Activated T-cell treated with anti-CD3 and anti-CD28 coated beads for 24 hours (primary cell): ENCODE results near the gene KRTAP5-6.
"Not testable (repeated sequence)": the region's sequence is repeated elsewhere in the genome, so short reads cannot be mapped to it uniquely, and the experiment has no call there.

Source experiments
- DNase-seq: peaks from one replicate; pipeline ENCODE4 v3.0.0-alpha.2; 2020; ENCODE audit warnings: low read depth

The KRTAP5-6 gene

DNA sequence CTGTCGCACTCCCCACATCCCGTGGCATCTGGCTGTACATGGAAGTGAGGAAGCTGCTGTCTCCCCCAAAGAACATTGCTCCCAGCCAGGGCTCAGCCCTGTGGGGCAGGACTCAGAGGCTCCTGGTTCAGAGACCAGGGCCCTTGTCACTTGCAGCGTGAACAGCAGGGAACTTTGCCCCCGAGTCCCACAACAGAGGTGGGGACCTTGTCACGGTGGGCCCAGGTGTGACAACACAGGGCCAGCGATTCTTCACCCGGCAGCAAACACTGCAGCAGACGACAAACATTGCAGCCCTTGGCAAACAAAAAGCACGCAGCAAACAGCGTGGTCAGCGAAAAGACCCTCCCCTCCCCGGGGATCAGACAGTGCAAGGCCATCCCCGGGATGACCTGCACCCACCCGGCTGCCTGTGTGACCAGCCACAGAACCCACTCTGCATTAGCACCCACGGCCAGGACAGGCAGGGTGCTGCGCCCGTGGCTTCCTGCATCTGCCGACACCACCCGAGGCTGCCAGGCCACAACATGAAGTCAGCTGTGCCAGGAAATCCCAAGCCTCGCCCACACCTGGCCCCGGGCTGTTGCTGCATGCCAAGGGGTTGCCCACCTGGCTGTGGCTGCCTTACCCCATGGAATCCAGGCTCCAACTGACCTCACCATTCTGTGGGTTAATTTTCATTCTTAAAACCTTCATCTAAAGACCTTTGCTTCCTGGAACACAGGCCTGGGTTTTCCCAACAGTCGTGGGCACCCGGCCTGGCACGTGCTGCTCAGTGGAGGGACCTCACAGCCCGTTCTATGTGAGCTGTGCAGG, 35.3 kb upstream of the KRTAP5-6 start:
- DNase-seq, result not testable (repeated sequence)

DNA sequence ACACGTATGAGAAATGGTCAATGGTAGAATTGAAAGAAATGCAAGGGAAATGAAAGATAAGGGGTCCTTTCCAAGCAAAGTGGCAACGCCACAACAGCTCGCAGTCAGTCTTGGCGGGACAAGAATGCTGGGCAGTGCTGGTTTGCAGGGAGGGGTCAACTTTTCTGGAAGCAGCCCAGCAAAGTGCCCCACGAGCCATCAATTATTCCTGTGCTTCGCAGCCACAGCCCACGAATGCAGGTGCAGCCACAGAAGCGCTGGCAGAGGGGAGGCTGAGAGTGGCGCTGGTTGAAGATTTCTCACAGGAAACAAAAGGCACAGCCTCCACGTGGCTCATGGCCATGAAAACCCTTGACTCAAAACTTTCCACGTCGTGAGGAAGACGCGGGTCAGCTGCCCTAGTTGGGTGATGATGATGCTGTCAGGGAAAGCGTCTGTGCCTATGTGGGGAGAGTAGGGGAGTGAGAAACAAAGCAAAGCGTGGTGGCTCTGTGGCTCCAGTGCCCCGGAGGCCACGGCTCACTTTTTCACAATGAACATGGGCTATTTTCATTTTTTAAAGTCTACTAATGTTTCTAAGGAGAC, 34.2 kb upstream of the KRTAP5-6 start:
- not testable (repeated sequence) for DNase-seq

DNA sequence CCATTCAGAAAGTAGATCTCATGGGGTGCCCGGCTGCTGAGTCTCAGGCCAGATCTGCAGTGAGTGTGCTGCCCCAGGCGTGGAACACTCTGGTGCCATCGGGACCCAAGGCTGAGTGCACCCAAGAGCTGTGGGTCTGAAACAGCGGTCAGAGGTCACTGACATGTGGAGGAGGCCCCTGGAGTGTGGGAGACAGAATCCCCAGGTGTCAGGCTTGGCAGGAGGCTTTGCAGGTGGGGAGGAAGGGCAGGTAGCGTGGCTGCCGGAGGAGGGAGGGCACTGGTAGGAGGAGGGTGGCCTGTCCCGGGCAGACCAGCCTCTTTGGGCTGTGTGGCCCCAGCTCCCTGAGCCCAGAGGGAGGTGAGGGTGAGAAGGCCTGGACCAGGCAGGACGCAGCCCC, 31.7 kb upstream of the KRTAP5-6 start:
- no peak for DNase-seq

DNA sequence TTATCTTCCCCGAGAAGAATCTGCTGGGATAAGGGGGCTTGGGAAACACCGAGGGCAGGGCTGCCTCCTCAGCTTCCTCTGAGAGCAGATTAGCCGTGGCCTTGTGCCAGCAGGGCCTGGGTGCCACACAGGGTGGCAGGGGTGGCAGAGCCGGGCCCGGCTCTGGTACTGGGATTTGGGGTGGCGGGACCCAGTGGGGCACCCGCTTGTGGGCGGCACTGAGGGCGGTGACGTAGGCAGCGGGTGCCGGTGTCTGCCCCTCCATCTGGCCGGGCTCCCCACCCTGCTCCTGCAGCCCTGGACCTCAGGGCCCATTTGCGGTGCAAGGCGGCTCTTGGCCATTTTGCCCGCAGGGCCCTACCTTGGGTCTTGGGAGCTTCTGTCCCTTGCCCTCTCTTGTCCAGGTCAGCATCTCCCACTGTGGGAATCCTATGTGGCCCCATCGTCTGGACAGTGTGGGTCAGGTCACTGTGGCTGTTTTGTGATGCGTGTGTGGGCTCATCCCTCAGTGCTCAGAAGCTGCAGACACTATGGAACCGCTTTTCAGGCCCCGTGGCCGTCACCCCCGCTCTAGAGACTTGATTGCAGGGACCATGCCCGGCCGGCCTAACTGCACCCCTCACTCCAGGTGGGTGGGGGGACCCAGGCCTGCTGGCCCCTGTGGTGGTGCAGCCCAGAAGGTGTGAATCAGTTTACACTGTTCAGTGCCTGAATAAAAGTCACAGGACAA, 29.7 kb upstream of the KRTAP5-6 start:
- DNase-seq, result no peak

DNA sequence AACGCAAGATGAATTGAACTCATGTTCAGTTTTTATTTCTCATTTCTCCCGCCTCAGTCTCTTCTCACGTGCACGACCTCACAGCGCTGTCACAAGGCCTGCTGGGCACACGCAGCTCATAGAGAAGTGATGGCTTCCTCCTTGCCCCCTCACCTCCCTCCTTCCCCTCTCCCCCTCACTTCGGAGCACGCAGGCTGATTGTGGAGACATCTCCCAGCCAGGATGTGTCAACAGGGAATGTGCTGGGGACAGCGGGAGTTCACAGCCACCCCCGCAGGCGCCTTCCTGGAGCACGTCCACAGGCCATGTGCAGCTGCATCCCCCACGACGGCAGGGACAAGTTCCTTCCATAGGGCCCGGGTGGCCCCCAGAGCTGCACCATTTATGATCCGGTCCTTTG, 29.1 kb upstream of the KRTAP5-6 start:
- DNase-seq, result no peak

DNA sequence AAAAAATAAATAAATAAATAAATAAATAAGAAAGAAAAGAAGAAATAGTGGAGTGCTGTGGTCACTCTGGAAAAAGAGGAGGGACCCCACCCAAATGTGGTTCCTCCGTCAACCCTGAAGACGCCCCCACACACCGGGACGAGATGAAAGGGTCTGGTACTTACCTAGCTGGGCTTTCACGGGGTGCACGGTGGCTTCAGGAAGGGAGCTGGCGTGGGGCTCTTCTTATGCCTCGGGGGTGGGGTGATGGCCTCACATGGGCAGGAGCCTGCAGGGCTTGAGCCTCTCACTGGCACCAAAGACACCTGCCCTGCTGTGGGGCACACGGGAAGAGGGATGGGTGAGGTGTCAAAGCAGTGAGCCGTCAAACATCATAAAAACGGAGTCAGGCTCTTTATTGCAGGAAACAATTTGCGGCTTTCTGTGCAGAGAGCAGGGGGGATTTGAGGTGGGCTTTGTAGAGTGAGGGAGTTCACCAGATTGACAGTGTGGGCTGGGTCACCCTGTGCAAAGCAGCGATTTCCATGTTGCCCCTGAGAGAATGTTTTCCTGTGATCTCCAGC, 28.0 kb upstream of the KRTAP5-6 start:
- no peak for DNase-seq

DNA sequence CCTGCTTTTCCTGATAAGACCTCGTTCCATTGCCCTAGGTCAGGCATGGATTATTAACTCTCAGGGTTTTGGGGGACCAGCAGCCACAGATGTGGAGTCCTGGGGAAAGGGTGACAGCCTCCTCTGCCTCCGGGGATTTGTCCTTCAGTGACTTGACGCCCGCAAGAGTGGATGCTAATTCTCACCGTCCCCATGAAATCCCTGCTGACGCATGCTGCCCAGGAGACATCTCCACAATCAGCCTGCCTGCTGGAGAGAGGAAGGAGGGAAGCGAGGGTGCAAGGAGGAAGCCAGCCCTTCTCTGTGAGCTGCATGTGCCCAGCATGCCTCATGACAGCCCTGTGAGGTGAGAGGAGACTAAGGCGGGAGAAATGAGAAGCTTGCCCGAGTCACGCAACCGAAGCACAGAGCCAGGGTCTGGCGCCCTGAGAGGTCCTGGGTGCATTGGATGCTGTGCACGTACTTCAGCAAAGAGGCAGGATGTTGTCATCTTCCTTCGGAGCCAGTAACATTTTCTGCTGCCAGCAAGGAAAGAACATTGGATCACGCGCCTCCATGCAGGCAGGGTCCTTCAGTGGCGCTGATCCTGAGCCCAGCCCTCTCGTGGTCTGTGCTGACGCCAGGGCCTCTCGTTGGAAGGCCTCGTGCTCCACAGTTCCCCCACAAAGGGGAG, 27.3 kb upstream of the KRTAP5-6 start:
- no peak for DNase-seq

DNA sequence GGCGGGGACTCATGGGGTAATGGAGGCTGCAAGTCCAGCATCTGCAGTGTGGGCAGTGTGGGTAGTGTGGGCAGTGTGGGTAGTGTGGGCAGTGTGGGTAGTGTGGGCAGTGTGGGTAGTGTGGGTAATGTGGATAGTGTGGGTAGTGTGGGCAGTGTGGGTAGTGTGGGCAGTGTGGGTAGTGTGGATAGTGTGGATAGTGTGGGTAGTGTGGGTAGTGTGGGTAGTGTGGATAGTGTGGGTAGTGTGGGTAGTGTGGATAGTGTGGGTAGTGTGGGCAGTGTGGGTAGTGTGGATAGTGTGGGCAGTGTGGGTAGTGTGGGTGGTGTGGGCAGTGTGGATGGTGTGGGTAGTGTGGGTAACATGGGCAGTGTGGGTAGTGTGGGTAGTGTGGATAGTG, 26.5 kb upstream of the KRTAP5-6 start:
- not testable (repeated sequence) for DNase-seq

DNA sequence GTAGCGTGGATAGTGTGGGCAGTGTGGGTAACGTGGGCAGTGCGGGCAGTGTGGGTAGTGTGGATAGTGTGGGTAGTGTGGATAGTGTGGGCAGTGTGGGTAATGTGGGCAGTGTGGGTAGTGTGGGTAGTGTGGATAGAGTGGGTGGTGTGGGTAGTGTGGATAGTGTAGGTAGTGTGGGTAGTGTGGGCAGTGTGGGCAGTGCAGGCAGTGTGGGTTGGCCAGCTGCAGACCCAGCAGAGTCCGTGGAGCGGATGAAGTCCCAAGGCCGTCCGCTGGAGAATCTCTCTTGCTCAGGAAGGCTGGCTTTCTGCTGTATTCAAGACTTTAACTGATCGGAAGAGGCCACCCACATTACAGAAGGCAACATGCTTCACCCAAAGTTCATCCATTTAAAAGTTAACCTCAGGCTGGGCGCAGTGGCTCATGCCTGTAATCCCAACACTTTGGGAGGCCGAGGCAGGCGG, 26.1 kb upstream of the KRTAP5-6 start:
- DNase-seq, result no peak

DNA sequence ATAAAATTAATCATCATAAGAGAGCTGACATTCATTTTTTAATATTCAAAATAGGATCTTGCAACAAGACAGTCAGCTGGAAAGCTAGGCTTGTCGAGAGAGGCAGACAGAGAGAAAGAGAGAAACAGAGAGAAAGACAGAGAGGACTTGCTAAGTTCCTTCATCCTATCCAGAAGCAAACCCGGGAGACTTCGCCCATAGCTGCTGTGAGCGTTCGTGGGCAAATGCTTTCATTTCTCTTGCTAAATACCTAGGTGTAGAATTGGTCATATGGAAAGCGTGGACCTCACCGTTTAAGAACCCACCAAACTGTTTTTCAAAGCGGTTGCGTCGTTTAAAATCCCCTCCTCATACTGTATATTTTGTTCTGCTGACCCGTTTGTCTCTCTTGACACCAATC, 25.3 kb upstream of the KRTAP5-6 start:
- no peak for DNase-seq

DNA sequence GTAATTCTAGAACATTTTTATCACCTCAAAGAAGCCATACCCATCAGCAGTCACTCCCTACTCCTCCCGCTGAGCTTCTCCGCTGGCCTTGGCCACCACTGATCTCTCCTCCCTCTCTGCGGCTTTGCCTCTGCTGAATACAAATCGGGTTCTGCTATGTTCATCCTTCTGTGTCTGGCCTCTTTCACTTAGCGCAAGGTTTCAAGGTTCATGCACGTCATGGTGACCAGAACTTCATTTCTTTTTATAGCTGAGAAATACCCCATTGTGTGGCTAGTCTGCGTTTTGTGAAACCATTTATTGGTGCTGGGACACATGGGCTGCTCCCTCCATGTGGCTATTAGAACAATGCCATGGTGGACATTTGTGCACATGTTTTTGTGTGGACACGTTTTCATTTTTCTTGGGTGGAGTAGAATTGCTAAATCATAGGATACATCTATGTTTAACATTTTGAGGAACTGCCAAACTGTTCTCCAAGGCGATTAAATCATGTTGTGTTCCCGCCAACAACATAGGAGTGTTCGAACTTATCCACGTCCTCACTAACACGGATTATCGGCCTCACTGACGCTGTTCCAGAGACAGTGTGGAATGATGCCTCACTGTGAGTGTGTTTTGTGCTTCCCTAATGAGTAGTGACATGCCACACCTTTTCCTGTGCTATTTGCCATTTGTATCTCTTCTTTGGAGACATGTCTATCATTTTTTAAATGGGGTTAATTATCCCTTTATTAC, 24.2 kb upstream of the KRTAP5-6 start:
- DNase-seq, result no peak

DNA sequence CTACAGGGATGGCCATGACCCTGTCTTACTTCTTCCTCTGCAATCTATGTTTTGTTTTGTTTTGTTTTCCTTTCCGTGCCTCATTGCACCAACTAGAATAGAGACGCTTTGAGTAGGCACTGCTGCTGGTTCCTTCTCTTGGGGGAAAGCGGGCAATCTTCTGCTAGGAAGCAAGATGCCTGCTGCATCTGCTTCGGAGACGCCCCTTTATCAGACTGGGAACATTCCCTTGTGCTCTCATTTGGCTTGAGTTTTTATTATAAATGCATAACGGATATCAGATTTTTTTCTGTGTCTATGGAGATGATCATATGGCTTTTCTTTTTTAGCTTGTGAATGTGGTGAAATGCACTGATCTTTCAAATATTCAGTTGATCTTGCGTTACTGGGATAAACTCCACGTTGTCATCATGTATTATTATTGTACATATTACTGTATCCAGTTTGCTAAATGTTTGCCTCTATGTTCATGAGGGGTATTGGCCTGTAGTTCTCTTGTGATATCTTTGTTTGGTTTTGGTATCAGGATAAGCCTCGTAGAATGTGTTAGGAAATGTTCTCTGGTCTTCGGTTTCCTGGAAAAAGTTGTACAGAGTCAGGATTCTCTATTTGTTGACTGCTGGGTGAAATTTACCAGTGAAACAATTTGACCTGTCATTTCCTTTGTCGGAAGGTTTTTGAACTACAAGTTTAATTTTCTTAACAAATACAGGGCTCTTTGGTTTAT, 23.4 kb upstream of the KRTAP5-6 start:
- DNase-seq, result no peak

DNA sequence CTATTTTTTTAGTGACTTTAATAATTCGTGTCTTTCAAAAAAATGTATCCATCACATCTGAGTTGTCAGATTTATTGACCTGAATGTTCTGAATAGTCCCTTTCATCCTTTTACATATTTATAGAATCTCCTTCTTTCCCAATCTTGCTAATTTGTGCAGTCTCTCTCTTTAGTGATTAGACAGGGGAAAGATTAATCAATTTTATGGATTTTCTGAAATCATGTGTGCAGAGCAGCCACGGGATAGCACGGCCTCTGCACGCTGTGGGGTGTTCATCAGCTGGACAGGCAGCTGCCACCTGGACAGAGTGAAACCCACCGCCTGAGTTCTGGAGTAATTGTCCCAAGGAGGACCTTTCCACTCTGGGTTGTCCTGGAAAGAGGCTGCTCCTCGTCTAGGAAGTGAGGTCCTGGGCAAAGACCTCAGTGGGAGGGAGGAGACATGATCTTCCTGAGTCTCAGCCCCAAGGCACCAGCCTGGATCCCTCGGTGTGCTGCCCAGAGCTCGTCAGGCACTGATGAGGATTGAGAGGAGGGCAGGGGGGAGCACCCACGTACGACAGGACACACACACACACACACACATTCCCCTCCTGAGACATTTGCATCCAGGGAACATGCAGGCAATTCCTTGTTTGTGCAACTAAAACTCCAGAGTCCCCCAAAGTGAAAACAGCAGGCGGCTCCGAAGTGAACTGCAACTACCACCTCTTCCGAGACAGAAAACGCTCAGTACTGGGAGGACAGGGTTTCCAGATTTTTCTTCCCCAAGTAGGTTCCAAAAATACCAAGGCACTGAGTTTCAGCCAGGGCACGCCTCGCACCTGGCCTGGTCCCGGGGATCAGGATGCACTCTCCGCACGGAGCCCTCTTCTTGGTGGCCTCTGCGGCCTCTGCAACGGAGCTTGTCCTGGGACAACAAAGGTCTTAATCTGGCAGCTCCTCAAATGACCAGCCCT, 22.5 kb upstream of the KRTAP5-6 start:
- no peak for DNase-seq

DNA sequence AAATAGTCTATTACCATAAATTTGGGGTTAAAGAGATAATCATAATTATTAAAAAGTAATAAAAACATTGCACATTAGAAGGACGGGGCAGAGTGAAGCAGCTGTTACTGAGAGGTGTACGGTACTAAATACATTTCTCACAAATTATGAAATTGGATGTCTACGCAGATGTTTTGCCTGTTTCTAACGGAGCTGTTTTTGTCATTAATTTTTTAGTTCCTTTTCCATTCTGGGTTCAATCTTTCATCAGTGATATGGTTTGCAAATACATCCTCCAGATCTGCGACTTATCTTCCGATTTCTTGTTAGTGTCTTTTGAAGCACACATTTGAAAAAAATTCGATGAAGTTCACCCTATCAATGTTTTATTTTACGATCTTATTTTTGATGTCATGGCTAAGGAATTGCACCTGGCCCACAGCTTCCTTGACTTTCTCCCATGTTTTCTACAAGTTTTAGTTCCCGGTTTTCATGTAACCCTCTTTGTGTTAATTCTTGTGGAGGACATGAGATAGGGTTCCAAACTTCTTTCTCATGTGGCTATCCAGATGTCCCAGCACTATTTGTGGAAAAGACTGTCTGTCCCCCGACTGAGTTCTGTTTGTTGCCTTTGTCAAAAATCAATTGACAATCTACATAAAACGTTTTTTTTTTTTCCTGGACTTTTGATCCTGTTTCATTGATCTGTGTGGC, 21.3 kb upstream of the KRTAP5-6 start:
- no peak for DNase-seq

DNA sequence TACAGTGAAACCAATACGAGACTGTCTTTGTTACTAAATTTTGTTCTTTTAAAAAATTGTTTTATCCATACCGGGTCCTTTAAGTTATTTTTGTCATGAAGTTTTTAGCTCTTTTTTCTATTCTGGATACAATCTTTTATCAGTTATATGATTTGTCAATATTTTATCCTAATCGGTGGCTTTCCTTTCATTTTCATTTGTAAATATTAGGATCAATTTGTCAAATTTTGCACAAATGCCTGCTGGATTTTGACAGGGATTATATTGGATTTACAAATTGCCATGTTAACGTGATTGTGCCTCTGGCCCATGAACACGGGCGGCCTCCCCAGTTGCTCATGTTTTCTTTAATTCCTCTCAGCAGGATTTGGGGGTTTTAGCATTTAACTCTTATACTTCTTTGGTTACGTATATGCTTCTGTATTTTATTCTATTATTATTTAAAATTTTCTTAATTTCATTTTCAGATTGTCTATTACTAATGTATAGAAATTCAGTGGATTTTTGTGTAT, 20.7 kb upstream of the KRTAP5-6 start:
- DNase-seq, result no peak

DNA sequence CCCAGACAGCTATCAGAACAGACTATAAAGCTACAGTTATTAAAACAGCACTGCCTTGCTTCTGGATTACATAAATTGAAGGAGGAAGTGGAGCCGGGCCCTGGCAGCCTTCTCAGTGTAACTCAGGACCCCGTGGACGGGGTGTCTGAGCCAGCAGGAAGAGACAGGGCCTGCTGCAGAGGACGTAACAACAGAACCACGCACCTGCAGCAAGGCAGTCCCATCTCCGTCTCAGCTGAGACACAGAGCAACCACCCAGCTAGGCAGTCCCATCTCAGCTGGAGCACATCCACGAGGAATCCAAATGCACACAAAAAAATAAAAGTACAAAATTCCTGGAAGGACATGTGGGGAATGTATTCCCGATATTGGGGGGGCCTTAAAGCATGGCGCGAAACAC, 17.1 kb upstream of the KRTAP5-6 start:
- no peak for DNase-seq

DNA sequence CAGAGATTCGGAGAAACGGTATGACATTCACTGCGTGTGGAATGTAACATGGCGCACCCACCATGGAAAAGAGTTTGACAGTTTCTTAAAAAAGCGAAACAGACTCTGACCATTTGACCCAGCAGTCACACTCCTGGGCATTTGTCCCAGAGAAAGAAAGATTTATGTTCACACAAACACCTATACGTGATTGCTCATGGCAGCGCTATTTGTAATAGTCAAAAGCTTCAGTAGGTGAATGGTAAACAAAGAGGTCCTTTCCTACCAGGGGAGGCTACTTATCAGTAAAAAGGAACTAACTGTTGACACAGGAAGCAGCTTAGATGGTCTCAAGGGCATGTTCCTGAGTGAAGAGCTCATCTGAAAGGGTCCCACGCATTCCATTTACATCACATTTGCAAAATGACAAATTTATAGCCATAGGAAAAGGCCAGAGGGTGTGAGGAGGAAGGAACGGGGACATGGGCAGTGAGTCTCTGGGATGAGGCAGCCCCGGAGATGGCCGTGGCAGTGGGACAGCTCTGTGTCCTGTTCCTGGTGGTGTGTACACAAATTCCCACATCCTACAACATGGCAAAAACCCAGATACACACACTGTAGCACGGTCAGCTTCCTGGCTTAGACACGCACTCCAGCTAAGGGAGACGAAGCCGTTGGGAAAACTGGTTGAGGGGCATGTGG, 14.6 kb upstream of the KRTAP5-6 start:
- DNase-seq, result no peak

DNA sequence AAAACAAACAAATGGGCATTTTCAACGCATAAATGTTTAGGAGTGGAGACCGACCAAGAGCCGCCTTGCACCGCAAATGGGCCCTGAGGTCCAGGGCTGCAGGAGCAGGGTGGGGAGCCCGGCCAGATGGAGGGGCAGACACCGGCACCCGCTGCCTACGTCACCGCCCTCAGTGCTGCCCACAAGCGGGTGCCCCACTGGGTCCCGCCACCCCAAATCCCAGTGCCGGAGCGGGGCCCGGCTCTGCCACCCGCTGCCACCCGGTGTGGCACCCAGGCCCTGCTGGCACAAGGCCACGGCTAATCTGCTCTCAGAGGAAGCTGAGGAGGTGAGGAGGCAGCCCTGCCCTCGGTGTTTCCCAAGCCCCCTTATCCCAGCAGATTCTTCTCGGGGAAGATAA, 13.8 kb upstream of the KRTAP5-6 start:
- not testable (repeated sequence) for DNase-seq
